HL-60 (cell line): ENCODE data around the gene LUZP1.

Experiments
- DNase-seq, 2 experiments: peaks; one replicate each; pipeline ENCODE4 v3.0.0-alpha.2; 2010 to 2020; ENCODE audit warnings: low read depth in 1 of 2, low spot score in 1 of 2
- H3K27ac ChIP-seq: fragments of 250-450 bp; sonication (Bioruptor Pico); replicated peaks from 2 replicates; pipeline ENCODE4 v1.5.1; 2020; ENCODE audit warnings: mild to moderate bottlenecking, moderate library complexity
- H3K27me3 ChIP-seq: fragments of 250-450 bp; sonication (Bioruptor Pico); 2 replicates; pipeline ENCODE4 v1.5.1; 2021; ENCODE audit warnings: mild to moderate bottlenecking, moderate library complexity; ENCODE audit not compliant: insufficient read depth, poor library complexity, severe bottlenecking
- H3K4me3 ChIP-seq: replicated peaks from 2 replicates; pipeline ENCODE4 v1.5.1; 2011; ENCODE audit warnings: mild to moderate bottlenecking, control low read depth, low read length; ENCODE audit not compliant: insufficient read depth
- GABPA ChIP-seq: IDR thresholded peaks from 2 replicates; pipeline ENCODE4 v1.6.1; 2012; ENCODE audit warnings: low read depth
- POLR2AphosphoS5 ChIP-seq: IDR thresholded peaks from 2 replicates; pipeline ENCODE4 v1.6.1; 2012; ENCODE audit warnings: low read depth
- REST ChIP-seq: IDR thresholded peaks from 2 replicates; pipeline ENCODE4 v1.6.1; 2012; ENCODE audit warnings: low read depth; ENCODE audit not compliant: insufficient replicate concordance
- SPI1 ChIP-seq: IDR thresholded peaks from 2 replicates; pipeline ENCODE4 v1.6.1; 2012; ENCODE audit warnings: low read depth, mild to moderate bottlenecking, borderline replicate concordance
- TF ChIP-seq, protein P1 (sequence below): IDR thresholded peaks from one replicate; pipeline ENCODE4 v1.5.1; 2011; ENCODE audit warnings: low read length, control low read depth, inconsistent platforms; ENCODE audit not compliant: insufficient read depth

The LUZP1 gene

GRCh38 chr1:23211955-23212354 is 43.3 kb upstream of the LUZP1 start:
- Histone ChIP-seq H3K27ac (no peak overlapping the region), H3K4me3 (no peak overlapping the region), H3K27me3 (peaks cover 10% of the 10 kb centered on the region)
- DNase-seq = no peak
- TF ChIP-seq, protein P1, sequence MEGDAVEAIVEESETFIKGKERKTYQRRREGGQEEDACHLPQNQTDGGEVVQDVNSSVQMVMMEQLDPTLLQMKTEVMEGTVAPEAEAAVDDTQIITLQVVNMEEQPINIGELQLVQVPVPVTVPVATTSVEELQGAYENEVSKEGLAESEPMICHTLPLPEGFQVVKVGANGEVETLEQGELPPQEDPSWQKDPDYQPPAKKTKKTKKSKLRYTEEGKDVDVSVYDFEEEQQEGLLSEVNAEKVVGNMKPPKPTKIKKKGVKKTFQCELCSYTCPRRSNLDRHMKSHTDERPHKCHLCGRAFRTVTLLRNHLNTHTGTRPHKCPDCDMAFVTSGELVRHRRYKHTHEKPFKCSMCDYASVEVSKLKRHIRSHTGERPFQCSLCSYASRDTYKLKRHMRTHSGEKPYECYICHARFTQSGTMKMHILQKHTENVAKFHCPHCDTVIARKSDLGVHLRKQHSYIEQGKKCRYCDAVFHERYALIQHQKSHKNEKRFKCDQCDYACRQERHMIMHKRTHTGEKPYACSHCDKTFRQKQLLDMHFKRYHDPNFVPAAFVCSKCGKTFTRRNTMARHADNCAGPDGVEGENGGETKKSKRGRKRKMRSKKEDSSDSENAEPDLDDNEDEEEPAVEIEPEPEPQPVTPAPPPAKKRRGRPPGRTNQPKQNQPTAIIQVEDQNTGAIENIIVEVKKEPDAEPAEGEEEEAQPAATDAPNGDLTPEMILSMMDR = no peak
- TF ChIP-seq SPI1 (no peak), POLR2AphosphoS5 (no peak), GABPA (no peak), REST (no peak)

DNA sequence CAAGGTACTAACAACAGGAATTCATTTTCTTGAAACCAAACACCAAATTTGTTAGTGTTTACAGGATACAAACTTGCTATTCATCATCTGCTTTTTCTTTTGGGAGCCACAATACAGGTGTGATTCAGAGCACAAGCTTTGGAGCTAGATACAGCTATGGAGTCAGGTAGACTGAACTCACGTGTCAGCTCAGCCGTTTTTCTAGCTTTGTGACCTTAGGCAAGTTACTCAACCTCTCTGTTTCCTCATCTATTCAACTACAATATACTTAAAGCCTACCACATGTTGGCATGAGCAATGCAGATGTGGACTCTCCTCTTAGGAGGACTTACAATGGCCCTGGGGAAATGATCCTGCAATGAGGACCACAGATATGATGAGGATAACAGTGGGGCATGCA is 42.3 kb upstream of the LUZP1 start:
- H3K27me3 ChIP-seq = peaks cover 3% of the 10 kb centered on the region
- TF ChIP-seq, protein P1 = no peak
- TF ChIP-seq GABPA (no peak), POLR2AphosphoS5 (no peak), SPI1 (no peak), REST (no peak)
- H3K27ac ChIP-seq = no peak overlapping the region
- no peak overlapping the region for H3K4me3 ChIP-seq
- no peak for DNase-seq

DNA sequence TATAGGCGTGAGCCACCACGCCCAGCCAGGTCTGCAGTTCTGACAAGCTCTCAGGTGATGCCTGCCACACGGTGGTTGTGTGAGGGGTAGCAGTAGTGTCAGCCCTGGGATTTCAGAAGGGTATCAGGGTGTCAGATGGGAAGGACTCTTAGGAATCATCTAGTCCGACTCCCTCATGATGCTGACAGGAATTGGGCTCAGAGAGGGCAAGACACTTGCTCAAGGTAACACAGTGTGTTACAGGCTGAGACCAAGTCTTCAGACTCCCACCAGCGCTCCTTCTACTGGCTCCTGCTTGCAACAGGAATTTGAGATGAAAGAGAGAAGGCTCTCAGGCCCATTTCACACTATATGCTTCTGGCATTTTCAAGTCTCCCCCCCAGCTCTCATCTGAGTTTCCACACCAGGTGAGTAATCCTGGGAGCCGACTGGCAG is 41.7 kb upstream of the LUZP1 start:
- Histone ChIP-seq H3K4me3 (no peak overlapping the region), H3K27me3 (peaks cover 2% of the 10 kb centered on the region), H3K27ac (no peak overlapping the region)
- no peak for DNase-seq
- TF ChIP-seq POLR2AphosphoS5 (no peak), REST (no peak), GABPA (no peak), SPI1 (no peak)
- TF ChIP-seq, protein P1 = no peak
